Neuron (in vitro differentiated cells): Measurements from ENCODE around the gene FAM50B.

ENCODE experiments used
- H2AFZ ChIP-seq: one replicate; pipeline ENCODE4 v1.6.1; 2013; ENCODE audit warnings: low read depth, mild to moderate bottlenecking, inconsistent platforms, low read length, moderate library complexity
- H3K27me3 ChIP-seq: one replicate; pipeline ENCODE4 v1.6.1; 2013; ENCODE audit warnings: low read length; ENCODE audit not compliant: insufficient read depth
- H3K36me3 ChIP-seq: one replicate; pipeline ENCODE4 v1.6.1; 2013; ENCODE audit warnings: low read length; ENCODE audit not compliant: insufficient read depth
- H3K4me1 ChIP-seq: one replicate; pipeline ENCODE4 v1.6.1; 2013; ENCODE audit warnings: low read length; ENCODE audit not compliant: insufficient read depth
- H3K4me3 ChIP-seq: 2 replicates; pipeline ENCODE4 v1.5.1; 2013; ENCODE audit warnings: mild to moderate bottlenecking, low read length, moderate library complexity
- H3K9me3 ChIP-seq: one replicate; pipeline ENCODE4 v1.6.1; 2013; ENCODE audit warnings: low read length

The FAM50B gene

DNA sequence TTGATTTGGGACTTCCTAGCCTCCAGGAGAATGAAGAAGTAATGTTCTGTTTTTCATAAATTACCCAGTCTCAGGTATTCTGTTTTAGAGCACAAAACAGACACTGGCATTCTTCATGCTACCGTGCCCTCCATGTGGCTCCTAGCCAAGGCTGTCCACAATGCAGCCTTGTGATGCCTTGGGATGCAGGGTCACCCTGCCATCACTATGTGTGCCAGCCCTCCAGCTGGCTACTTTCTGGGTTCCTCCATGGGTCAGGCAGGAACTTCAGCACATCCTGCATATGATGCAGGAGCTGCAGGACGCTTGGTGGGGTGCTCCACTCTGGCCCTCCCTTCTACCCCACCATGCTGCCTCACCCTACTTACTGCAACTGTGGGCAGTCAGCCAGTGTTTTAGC, 38.0 kb upstream of the FAM50B start:
- H3K9me3 ChIP-seq, result no peaks in the 10 kb centered on the region
- peaks cover 5% of the 10 kb centered on the region for H3K4me1 ChIP-seq
- H3K27me3 ChIP-seq, result no peaks in the 10 kb centered on the region
- no peak overlapping the region for H3K4me3 ChIP-seq
- H3K36me3 ChIP-seq, result no peaks in the 10 kb centered on the region
- no peak overlapping the region for H2AFZ ChIP-seq

DNA sequence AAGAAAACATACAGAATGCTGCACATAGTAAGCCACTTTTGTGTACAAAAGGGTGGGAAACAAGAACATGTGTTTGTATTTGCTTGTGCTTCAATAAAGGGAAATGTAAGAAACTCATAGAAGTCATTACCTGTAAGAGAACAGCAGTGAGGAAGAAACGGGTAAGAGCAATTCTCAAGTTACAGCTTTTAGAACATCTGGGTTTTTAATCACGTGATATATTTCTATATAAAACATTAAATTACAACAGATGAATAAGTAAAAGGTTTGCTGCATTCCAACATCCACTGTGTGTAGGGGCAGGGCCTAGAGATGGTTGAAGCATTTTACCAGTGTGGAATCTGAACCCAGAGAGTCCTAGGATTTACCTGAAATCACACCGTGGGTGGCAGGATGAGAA, 36.6 kb upstream of the FAM50B start:
- Histone ChIP-seq H3K4me1 (peaks cover 5% of the 10 kb centered on the region), H2AFZ (no peak overlapping the region), H3K9me3 (no peaks in the 10 kb centered on the region), H3K4me3 (no peak overlapping the region), H3K27me3 (no peaks in the 10 kb centered on the region), H3K36me3 (no peaks in the 10 kb centered on the region)

DNA sequence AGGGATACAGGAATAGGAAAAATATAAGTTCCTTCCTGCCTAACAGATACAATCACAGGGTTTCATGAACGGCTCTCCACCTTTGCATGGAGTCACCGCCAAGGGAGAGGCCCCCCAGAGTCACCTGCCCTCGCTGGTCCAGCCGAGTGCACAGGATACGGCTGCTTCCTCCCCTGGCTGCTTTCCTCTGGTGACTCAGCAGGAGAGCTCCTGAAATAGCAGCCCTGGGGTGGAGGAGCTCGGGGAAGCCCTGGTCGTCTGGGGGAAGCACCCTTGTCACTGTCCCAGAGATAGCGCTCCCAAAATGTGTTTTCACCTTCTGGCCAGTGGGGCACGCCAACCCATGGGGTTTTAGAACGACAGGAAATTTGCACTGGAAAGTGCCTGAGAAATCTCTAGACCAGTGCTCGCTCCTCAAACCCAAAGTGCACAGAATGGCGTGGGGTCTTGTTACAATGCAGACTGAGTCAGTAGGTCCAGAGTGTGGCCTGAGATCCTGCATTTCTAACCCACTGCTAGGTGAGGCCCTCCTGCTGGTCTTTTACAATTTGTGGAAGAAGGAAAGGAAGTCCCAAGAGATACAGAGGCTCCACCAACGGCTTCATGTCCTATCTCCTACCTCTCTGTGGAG, 35.9 kb upstream of the FAM50B start:
- Histone ChIP-seq H2AFZ (no peak overlapping the region), H3K9me3 (no peaks in the 10 kb centered on the region), H3K4me1 (peaks cover 5% of the 10 kb centered on the region), H3K4me3 (no peak overlapping the region), H3K36me3 (no peaks in the 10 kb centered on the region), H3K27me3 (no peaks in the 10 kb centered on the region)

DNA sequence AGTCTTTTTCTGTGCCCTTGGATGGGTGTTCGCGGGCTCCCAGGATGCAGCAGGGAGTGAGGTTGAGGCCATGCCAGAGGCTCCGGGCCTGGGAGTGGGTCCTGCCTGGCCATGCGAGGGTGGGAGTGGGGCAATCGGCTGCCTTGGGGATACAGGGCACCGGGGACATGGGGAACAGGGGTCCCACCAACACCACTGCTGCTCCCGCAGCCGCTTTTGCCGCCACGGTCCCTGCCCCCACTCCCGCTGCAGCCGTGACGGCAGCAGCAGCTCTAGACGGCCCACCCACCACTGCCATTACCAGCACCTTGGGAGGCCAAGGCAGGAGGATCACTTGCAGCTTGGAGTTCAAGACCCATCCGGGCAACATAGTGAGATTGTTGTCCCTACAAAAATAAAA, 35.3 kb upstream of the FAM50B start:
- Histone ChIP-seq H2AFZ (no peak overlapping the region), H3K27me3 (no peaks in the 10 kb centered on the region), H3K4me3 (no peak overlapping the region), H3K4me1 (peaks cover under 1% of the 10 kb centered on the region), H3K9me3 (no peaks in the 10 kb centered on the region), H3K36me3 (no peaks in the 10 kb centered on the region)

DNA sequence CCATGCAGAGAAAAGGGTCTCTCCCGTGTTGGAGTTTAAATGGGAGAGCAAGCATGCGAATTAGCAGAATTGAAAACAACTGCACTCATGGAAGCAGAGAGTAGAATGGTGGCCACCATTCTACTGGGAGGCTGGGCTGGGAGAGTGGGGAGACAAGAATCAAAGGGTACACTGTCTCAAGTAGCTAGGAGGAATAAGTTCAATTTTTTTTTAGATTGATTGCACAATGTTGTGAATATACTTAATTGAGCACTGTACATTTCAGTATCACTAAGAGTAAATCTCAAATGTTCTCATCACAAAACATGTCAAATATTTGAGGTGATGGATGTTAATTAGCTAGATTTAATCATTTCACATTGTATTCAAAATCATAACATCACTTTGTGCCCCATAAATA, 34.6 kb upstream of the FAM50B start:
- Histone ChIP-seq H3K9me3 (no peaks in the 10 kb centered on the region), H3K36me3 (no peaks in the 10 kb centered on the region), H3K27me3 (no peaks in the 10 kb centered on the region), H3K4me3 (no peak overlapping the region), H3K4me1 (no peaks in the 10 kb centered on the region), H2AFZ (no peak overlapping the region)

DNA sequence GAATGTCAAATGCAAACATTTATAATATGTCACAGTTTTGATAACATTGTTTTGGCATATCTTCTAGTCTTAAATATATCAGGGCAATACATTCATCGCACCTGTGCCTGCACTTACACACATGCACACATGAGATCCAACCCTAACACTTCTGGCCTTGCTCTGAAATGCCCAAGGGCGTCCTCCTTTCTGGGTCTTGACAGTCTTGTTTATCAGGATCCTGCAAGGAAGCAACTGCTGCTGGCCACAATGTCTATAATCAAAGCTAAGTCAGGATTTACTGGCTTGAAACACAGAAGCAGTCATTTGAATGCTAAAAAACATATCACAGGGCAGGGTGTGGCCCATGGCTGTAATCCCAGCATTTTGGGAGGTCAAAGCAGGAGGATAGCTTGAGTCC, 32.9 kb upstream of the FAM50B start:
- Histone ChIP-seq H2AFZ (no peak overlapping the region), H3K36me3 (no peaks in the 10 kb centered on the region), H3K4me3 (no peak overlapping the region), H3K9me3 (no peaks in the 10 kb centered on the region), H3K4me1 (no peaks in the 10 kb centered on the region), H3K27me3 (no peaks in the 10 kb centered on the region)

DNA sequence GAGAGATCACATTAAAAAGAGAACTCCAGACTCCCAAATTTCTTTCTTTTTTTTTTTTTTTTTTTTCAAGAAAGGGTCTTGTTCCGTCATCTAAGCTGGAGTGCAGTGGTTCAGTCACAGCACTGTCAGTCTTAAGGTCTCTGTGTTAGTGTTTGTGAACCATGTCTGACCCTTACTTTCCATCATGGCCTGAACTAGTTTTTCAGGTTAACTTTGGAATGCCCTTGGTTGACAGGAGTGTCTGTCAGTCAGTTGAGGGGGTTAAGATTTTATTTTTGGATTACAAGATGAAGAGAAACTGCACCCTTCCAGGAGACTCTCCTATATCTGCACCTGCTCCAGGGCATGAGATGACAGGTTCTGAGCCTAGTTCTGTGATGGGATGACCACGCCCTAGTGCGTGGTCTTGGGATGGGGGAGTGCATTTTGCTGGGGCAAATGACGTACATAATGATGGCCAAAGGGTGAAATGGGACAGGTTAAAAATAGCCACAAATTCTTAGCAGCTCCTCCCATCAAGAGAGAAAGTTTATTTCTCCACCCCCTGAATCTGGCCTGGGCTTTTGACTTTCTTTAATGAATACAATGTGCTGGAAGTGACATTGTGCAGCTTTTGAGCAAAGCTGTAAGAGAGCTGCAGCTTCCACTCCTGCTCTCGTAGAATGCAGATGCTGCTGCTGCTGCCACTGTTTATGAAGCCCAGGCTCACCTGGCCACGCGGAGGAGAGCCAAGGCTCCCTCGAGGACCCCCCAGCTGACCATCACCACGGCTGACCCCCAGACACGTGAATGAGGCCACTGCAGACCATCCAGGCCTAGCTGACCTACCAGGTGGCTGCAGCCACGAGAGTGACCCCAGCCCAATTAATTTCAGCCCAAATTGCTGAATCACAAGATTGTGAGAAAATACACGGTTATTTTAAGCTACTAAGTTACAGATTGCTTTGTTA, 29.7 kb upstream of the FAM50B start:
- Histone ChIP-seq H3K36me3 (no peaks in the 10 kb centered on the region), H3K9me3 (no peaks in the 10 kb centered on the region), H3K27me3 (no peaks in the 10 kb centered on the region), H3K4me1 (no peaks in the 10 kb centered on the region), H2AFZ (no peak overlapping the region), H3K4me3 (no peak overlapping the region)

DNA sequence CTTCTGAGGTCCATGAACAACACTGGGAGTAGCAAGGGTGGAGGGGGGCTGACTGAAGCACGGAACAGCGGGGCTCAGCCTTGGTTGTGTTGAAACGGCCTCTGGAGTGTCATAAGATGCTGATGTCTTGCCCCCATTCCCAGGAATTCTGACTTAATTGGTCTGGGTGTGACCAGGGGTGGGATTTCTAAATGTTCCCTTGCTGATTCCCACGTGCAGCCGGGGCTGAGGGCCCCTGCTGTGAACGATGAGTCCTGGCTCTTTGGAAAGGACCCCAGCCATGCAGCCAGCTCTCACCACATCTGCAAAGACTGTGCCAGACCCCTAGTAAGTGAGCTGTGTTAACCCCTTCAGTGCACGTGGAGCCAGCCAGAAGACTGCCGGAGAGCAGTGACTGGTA, 28.6 kb upstream of the FAM50B start:
- H3K4me1 ChIP-seq, result peaks cover 5% of the 10 kb centered on the region
- H3K4me3 ChIP-seq, result no peak overlapping the region
- H3K27me3 ChIP-seq, result no peaks in the 10 kb centered on the region
- H3K9me3 ChIP-seq, result no peaks in the 10 kb centered on the region
- no peak overlapping the region for H2AFZ ChIP-seq
- no peaks in the 10 kb centered on the region for H3K36me3 ChIP-seq

DNA sequence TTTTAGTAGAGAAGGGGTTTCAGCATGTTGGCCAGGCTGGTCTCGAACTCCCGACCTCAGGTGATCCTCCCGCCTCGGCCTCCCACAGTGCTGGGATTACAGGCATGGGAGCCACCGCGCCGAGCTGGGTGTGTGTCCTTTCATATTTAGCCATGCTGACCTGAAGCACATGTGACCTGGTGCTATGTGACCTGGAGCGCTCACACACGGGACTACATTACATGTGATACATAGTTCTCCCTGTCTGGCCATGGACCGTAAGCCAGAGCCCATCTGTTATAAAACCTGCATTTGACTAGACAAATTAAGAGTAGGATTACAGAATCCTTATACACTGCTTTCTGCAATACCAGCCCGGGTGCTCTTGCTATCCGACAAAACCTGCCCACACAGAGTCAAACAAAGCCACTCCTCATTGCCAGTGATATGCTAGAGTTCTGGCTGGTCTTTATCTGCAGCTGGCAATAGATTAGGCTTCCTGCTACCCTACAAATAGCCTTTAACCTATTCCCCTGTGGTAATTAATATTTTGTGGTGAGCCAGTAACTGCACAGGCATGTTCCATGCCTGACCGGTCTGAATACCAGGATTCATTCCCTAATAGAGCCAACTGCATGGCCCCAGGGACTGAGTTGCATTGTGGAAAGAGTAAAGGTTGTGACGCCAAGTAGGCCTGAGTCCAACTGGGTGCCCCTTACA, 26.3 kb upstream of the FAM50B start:
- Histone ChIP-seq H3K4me1 (peaks cover 11% of the 10 kb centered on the region), H3K27me3 (no peaks in the 10 kb centered on the region), H3K36me3 (no peaks in the 10 kb centered on the region), H2AFZ (no peak overlapping the region), H3K9me3 (no peaks in the 10 kb centered on the region), H3K4me3 (no peak overlapping the region)

DNA sequence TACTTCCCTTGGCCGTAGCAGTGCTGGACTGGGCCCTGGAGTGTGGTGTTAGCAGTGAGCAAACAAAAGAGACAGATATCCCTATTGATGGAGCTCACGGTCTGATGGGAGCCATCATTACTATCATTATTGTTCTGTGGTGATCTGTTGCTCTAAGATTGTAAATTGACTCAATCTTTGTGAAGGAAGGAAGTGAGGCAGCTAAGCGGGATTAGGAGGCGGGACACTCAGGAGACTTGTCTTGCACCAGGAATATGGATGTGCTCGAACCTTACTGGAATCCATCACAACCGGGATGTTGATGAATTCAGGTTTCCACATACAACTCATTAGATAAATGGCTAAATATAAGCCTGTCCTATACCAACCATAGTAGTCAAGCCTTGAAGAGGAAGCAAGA, 25.5 kb upstream of the FAM50B start:
- Histone ChIP-seq H3K9me3 (no peaks in the 10 kb centered on the region), H2AFZ (no peak overlapping the region), H3K27me3 (no peaks in the 10 kb centered on the region), H3K4me1 (peaks cover 11% of the 10 kb centered on the region), H3K4me3 (no peak overlapping the region), H3K36me3 (no peaks in the 10 kb centered on the region)

DNA sequence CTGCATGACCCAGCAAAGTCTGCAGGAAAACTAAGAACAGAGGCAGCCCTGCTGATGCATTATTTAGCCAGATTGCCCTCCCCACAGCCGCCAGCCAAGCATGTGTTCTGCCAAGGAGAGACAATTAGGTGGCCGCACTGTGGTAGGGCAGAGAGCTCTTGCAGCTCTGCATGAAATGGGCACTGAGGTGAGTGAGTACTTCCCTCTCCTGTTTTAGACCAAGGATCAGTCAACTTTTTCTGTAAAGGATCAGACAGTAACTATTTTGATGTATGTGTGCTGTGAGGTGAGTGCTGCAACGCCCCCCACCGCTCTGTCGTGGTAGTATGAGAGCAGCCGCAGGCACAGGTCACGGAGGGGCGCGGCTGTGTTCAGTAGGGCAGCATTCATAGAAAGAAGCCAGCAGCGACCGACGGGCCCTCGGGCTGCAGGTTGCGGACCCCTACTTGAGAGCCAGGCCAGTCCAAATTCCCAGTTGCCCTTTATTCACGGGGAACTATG, 23.8 kb upstream of the FAM50B start:
- H3K4me1 ChIP-seq, result peaks cover 11% of the 10 kb centered on the region
- H2AFZ ChIP-seq, result no peak overlapping the region
- no peak overlapping the region for H3K4me3 ChIP-seq
- H3K27me3 ChIP-seq, result no peaks in the 10 kb centered on the region
- H3K36me3 ChIP-seq, result no peaks in the 10 kb centered on the region
- no peaks in the 10 kb centered on the region for H3K9me3 ChIP-seq

DNA sequence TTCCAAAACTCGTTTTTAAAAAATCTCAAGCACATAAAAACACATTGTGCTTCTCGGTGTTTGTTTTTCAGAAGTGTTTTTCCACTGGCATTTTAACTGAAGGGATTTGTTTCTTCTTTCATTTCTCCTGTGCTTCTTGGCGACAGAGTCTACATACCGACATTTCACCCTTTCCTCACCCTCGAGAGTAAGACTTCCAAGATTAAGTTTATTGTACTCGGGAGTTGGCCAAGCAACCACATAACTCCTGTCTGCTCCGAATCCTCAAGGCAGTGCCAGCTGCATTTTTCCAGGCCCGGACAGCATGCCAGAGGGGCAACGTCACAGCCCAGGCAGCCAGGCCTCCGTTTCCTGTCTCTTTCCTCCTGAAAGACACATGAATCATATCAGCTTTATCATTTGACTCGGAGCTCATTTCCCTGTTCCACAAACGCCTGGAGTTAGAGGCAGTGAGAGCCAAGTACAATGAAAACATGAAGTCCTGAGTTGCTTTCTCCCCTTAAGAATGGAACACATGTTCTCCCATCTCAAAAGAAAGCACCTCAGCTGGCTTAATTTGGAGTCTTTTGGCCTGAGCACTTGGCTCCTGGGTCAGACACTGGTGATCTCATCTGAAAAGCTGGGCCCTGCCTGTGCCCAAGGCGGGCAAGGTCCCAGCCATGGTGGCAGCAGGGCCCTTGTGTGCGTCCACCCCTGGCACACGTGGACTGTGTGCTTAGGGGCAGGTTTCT, 23.2 kb upstream of the FAM50B start:
- H3K36me3 ChIP-seq, result no peaks in the 10 kb centered on the region
- no peaks in the 10 kb centered on the region for H3K9me3 ChIP-seq
- no peaks in the 10 kb centered on the region for H3K27me3 ChIP-seq
- no peak overlapping the region for H2AFZ ChIP-seq
- no peak overlapping the region for H3K4me3 ChIP-seq
- peaks cover 11% of the 10 kb centered on the region for H3K4me1 ChIP-seq
